ENCODE measurements around the gene PHF13.
"Not testable (repeated sequence)": the region's sequence is repeated elsewhere in the genome, so short reads cannot be mapped to it uniquely, and the experiment has no call there.

The PHF13 gene

DNA sequence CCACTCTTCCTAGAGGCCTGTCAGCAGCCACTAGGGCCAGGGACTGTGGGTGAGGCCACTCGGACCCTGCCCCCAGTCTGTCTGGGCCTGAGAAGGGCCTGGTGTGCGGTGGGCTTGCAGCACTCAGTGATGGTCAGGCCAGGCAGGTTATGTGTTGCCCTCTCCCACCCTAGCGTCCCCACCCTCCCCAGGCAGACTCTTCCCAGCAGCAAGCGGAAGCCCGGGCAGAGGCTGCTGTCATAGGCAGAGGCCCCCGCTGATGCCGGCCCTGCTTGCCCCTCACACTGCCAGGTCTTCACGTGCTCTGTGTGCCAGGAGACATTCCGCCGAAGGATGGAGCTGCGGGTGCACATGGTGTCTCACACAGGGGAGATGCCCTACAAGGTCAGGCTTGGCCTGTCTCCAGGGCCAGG lies 27.1 kb upstream of the PHF13 start:
- FAIRE-seq: no peak

DNA sequence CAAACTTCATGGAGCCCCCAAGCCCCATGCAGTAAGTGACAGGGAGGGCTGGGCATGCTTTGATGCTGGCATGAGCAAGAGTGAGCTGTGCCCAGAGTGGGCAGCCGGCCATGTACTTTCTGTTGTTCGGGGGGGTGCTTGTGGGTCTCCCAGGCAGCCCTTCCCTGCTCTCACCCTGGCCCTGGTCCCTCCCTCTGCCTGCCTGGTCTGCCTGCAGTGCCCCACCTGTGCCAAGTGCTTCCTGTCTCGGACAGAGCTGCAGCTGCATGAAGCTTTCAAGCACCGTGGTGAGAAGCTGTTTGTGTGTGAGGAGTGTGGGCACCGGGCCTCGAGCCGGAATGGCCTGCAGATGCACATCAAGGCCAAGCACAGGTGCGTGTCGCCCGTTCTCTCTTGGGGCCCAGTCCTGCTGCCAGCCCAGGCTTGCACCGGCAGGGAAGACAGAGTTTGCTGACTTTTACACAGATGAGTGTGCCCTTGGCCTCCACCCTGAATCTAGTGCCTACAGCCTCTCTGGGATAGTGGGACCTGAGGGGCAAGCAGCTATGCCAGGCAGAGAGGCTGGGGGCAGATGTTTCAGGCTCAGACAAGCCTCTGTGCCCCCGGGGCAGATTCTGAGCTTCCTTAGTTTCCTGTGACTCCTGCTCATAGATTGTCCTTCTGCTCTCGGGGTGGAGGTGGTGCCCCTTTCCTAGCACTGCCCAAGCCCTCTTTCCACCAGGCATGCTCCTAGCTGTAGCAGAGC lies 26.1 kb upstream of the PHF13 start:
- FAIRE-seq: no peak
- DNase-seq (ENCODE audit: insufficient read length, low spot score): no peak

More for the DNA sequence above, 27.1 kb upstream of the PHF13 start:
- DNase-seq (ENCODE audit: insufficient read length, low spot score): no peak

DNA sequence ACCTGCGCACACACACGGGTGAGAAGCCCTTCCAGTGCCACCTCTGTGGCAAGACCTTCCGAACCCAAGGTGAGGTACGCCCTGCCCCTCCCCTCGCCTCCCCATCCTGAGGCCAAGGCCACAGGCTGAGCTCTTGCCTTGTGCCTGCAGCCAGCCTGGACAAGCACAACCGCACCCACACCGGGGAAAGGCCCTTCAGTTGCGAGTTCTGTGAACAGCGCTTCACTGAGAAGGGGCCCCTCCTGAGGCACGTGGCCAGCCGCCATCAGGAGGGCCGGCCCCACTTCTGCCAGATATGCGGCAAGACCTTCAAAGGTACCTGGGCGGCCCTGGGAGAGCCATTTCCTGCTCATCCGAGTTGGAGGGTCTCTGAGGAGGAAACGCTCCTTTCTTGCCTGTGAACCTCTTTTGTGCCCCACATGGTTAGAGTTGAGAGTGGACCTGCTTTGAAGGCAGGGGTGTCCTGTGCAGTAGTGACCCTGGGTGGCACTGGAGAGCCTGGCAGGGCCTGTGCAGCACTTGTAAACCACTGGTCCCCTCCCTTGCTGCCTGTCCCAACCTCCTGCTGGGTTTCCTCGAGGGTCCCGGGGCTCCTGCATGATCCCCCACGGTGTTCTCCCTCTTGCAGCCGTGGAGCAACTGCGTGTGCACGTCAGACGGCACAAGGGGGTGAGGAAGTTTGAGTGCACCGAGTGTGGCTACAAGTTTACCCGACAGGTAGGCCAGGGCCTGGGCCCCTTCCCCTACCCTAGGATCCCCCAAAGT lies 25.2 kb upstream of the PHF13 start:
- FAIRE-seq (no peak), DNase-seq (ENCODE audit: insufficient read length, low spot score) (no peak)

DNA sequence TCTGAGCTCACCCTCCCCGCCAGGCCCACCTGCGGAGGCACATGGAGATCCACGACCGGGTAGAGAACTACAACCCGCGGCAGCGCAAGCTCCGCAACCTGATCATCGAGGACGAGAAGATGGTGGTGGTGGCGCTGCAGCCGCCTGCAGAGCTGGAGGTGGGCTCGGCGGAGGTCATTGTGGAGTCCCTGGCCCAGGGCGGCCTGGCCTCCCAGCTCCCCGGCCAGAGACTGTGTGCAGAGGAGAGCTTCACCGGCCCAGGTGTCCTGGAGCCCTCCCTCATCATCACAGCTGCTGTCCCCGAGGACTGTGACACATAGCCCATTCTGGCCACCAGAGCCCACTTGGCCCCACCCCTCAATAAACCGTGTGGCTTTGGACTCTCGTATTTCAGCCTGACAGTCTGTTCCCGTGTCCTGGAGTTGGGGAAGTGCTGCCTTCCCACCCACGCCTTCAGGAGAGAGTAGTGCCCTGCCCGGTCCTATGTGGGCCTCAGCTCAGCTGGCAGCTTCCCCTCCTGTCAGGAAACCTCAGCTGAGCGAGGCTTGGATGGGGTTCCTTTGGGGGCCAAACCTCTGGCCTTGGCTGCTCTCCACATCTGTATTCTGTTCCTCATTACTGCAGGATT lies 24.5 kb upstream of the PHF13 start:
- DNase-seq (ENCODE audit: insufficient read length, low spot score) (no peak), FAIRE-seq (no peak)

DNA sequence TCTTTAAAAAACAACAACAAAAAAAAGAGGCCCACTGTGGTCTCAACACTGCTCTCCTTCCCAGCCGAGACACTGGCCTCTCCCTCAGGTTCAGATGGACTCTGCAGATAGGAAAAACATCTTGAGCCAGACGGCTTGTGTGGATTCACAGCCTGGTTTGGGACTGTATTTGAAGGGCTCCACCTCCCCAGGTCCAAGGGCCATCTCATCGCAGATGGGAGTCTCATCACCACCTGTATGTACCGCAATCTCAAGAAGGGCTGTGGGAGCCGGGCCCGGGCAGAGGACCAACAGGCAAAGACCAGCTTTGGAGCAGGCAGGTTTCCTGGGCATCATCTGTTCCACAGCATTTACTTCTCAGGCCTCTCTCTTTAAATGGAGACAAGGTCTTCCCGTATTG lies 23.5 kb upstream of the PHF13 start:
- DNase-seq (ENCODE audit: insufficient read length, low spot score) (no peak), FAIRE-seq (no peak)

DNA sequence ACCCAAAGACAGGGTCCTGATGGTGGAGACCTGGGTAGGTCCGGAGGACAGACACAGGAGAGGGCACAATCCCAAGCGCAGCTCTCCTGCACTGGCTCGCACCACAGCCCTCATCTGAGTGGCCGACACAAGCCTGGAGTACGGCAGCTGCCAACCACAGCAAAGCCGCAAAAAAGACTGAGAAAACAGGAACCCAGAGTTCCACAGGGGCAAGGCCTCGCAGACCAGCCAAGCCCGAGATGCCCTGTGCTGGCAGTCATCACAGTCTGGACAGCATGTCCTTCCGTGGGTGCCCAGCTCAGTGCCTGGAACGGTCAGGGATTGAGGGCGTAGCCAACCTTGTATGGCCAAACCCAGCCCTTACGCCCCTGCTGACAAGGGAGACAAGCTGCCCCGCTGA lies 22.3 kb upstream of the PHF13 start:
- no peak for DNase-seq (ENCODE audit: insufficient read length, low spot score)
- FAIRE-seq: no peak

DNA sequence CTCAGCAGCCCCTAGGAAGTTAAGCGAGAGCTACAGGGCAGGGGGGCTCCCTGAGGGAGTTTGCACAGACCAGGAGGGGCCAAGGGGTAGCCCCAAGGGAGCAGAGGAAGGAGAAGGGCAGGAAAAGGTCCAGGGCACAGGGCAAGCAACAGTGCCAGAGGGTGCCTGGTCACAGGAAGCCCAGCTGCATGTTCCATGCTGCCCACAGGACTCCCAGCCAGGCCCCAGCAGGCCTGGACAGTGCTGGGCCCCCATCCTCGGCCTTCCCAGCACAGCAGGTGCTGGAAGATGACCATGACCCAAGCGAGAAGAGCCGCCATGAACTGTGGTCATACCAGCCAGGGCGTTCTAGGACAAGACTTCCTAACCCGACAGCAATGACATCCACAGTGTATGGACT lies 21.9 kb upstream of the PHF13 start:
- DNase-seq (ENCODE audit: insufficient read length, low spot score) (no peak), FAIRE-seq (no peak)

DNA sequence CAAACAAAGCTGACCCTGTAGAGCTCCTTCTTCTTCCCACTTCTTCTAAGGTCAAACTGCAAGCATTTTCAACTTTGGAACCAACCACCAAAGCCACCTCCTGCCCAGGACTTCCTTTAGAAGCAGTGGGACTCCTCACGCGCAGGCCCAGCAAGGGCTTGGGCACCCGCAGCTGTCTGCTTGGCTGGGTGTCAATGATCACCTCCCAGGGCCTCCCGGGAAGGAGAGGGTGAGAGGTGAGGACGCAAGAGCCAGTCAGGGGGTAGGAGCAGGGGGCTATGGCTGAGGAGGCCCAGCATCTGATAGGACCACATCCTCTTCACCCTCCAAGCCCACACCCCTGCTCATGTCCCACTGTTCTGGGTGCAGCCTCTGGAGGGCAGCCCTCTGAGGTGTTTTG lies 21.1 kb upstream of the PHF13 start:
- DNase-seq (ENCODE audit: insufficient read length, low spot score) (no peak), FAIRE-seq (no peak)

DNA sequence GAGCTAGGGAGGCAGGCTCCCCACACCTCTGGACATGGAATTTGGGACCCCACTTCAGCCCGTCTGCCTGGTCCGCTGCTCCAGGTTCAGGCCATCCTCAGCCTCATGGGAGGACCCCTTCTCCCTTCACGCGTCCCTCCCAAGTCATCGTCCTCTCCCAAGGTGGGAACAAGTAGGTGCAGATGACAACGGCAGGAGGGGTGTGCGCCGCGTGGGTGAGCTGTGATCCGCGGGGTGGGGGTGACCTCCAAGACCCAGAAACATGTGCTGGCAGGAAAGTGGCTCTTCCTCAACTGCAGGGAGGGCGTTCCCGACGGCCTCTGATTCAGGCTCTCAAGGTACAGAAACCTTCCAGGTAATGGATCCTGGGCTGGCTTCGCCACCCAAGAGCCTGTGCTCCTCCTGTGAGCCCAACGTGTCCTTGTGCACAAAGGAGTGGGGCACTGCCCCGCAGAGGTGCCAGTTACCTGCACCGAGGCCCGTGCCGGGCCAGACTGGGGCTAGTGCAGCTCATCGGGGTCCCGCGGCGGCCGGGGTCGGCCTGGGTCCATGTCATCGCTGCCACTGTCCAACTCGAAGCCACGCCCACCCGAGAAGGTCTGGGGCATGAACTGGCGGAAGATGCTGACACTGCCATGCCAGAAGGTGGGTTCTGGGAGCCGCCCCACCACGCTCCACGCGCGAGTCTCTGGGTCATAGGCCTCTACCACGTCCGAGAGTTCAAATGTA lies 20.5 kb upstream of the PHF13 start:
- no peak for FAIRE-seq
- no peak for DNase-seq (ENCODE audit: insufficient read length, low spot score)

DNA sequence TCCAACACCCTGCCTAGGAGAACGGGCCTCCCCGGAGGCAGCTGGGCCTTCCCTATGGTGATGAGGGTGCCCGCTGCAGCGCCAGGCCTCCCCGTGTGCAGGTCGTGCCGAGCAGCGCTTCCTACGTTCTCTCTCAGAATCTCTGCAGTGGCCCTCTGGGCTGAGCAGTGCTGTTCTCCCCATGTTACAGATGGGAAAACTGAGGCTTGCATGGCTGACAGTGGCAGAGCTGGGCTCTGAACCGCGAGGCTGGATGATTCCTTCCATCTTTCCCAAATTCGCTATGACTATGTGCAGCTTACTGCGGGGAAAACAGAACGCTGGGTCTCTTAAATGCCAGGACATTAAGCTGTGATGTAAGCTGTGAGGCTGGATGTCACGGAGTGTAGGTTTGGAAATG lies 19.7 kb upstream of the PHF13 start:
- FAIRE-seq: no peak

DNA sequence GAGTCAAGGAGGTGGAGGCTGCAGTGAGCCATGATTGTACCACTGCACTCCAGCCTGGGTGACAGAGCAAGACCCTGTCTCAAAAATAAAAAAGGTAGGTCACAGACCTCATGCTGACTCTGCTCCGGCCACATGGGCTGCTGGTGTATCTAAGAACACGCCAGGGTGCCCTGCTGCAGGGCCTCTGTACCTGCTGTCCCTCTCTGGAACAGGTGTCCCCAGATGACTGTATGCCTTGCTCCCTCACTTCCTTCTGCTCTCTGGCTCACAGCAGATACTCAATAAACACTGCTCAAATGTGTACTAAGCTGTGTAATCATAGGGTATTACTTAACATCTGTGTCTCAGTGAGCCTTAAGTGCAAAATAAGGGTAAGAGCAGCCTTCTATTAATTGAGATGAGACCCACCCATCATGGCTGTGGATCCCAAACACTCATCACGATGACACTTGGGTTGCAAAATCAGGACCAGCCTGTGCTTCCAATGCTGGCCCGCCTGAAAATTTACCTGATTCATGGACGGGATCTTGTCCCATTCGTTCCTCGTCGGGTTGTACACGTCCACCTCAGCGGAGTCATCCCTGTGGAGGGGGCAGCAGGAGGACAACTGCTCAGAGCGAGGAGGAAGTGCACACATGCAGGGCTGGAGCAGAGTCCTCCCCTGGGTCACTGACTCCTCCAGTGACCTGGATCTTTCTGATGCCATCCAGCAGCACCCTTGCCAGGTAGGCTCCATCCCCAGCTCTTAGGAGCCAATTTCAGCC lies 18.4 kb upstream of the PHF13 start:
- FAIRE-seq: no peak
- no peak for DNase-seq (ENCODE audit: insufficient read length, low spot score)

More for the DNA sequence above, 19.7 kb upstream of the PHF13 start:
- DNase-seq (ENCODE audit: insufficient read length, low spot score): no peak

DNA sequence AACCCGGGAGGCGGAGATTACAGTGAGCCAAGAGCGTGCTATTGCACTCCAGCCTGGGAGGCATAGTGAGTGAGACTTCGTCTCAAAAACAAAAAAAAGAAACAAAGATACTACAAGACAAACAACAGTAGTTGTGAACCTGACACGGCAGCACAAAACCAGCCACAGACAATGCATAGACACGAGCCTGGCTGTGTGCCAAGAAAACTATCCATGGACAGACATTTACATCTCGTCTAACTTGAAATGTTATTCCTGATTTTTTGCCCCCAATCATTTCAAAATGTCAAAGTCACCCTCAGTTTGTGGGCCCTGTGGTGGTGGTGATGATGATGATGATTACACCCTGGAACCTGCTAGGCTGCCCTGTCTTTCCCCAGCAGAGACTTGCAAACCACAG lies 17.2 kb upstream of the PHF13 start:
- FAIRE-seq: no peak
- DNase-seq (ENCODE audit: insufficient read length, low spot score): no peak

DNA sequence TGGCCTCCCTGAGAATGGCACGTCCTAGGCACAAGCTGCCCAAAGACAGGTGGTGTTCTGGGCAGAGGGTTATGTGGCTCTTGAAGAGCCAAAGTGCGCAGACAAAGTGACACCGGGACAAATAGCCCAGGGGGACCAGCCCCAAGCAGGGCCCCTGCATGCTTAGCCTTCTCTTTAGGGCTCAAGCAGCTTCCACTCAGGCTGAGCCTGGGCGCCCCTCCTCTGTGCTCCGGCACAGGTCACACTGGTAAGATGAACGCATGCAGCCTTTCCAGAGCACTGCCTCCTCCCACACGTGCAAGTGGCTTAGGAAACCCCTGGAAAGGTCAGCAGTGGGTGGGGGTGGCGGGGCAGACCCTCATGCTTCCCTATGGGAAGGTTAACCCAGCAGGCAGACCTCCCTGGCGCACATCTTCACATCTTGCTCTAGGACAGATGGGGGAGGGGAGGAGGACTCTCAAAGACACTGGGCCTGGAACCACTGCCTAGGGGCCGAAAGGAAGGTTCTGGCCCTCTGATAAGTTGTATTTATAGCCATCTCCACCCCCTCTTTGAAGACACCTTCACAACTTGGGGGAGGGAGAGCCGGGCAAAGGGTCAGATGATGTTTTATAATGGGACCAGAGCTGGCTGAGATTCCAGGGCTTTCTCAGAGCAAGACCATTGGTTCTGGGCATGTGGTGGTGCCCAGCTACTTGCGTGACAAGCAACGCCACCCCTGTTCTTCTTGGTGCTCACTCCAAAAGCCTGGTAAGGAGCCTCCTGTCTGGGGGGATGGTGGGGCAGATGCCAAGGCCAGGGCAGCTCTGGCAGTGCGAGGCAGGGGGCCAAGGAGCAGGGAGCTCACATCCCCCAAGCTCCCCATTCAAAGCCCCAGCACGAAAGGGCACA lies 16.4 kb upstream of the PHF13 start:
- no peak for DNase-seq (ENCODE audit: insufficient read length, low spot score)
- FAIRE-seq: no peak

DNA sequence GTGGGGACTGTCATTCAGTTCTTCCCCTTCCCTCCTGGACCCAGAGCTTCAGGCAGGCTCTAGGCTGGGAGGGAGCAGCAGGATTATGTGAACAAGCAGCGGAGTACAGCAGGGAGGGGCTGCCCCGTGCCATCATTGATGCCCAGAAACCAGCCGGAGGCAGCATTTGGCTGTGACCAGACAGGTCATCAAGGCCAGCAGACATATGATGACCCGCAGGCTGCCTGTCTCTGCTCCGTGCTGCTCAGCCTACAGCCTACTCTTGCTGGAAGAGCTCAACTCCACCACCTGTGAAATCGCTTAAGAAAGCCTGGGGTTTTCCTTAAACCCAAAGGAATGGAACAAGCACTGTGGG lies 15.8 kb upstream of the PHF13 start:
- no peak for FAIRE-seq

DNA sequence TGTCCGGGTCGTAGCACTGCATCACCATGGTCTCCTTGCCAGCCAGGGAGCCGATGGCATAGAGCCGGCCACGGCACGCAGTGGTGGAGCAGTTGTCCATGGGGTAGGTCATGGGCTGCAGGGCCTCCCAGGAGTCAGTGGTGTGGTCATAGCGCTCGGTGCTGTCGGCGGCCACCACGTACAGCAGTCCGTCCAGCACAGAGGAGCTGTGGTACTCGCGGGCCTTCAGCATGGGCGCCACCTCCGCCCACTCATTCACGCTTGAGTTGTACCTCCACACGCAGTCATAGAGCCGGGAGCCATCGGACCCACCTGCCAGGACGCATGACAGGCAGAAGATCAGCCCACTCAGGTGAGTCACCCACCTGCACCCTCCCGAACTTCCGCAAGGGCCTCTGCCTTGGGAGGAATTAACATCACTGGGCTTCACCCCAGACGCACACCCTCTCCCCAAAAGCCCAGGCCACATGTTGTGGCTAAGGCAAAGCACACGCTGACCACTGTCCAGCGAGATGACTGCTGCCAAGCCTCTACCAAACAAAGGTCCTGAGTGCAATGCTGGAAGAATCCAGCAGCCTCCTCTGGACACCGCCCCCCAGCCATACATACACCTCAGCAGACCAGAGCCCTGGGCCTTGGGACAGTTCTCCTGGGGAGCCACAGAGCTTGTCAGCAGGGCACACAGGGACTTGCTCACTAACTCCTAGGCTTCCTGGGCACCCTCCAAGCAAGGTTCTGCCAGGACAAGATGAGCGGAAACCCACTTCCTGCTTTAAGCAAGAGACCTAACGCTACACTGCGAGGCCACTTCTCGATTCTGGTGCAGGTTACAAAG lies 14.2 kb upstream of the PHF13 start:
- FAIRE-seq: peak; percentile 76

More for the DNA sequence above, 15.8 kb upstream of the PHF13 start:
- no peak for DNase-seq (ENCODE audit: insufficient read length, low spot score)

DNA sequence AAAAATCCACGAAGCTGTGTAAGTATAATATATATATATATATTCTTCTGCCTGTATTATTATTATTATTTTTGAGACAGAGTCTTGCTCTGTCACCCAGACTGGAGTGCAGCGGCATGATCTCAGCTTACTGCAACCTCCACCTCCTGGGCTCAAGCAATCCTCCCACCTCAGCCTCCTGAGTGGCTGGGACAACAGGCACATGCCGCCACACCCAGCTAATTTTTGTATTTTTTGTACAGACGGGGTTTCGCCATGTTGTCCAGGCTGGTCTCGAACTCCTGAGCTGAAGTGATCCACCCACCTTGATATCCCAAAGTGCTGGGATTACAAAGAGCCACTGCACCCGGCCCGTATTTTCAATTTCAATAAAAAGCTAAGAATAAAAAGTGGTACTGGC lies 13.5 kb upstream of the PHF13 start:
- DNase-seq (ENCODE audit: insufficient read length, low spot score); FAIRE-seq: not testable (repeated sequence)

More for the DNA sequence above, 14.2 kb upstream of the PHF13 start:
- DNase-seq (ENCODE audit: insufficient read length, low spot score): no peak

DNA sequence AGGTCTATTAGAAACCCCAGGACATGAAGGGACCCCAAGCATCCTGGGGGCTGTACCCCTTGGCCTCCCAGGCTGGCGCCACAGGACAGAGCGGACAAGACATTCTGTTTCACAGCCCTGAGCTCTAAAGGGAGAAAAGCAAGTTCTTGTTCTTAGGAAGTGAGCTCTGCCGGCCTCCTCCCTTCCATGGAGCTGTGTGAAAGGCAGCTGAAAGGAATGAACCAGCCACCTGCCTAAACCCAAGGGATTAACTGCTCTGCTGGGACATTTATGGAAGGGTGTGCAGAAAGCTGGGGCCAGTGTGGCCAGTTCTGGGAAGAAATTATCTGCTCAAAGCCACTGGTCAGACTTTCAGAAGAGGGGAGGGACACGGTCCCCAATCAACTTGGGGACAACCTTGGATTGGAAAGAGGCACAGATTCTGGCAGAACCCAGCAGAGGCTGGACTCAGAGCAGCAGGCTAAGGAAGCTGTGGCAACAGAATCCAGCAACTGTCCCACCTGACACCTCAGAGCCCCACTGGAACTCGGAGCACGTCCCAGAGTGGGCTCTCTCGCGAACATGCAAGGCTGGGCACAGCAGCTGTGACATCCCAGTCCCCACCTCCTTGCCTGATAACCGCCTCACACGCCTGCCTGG lies 13.0 kb upstream of the PHF13 start:
- no peak for FAIRE-seq

More for the DNA sequence above, 13.0 kb upstream of the PHF13 start:
- no peak for DNase-seq (ENCODE audit: insufficient read length, low spot score)

Measured in GM19239 (cell line).